ENCODE results near the gene ZCCHC2.

The ZCCHC2 gene

DNA sequence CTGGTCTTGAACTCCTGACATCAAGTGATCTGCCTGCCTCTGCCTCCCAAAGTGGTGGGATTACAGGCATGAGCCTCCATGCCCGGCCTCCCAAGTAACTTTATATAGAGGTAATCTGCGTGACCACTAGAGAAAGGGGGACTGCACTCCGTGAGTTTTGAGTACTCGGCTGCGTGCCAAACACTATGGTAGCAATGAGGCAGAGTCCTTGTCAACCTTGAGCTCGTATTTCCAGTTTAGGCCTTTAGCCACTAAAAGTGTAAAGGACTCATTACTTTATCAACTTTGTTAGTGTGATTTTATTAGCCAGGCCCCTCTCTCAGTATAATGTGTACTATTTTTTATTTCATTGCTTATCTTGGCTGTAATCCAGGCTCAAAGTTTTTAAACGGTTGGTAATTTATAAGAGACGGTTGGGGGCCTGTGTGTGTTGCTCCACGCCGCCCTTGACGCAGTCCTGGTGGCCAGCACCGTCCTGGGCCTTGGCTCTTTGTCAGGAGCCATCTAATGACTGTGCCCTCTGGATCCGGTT, 56.2 kb downstream of the ZCCHC2 start:
- DNase-seq (ENCODE audit: low spot score) = no peak

DNA sequence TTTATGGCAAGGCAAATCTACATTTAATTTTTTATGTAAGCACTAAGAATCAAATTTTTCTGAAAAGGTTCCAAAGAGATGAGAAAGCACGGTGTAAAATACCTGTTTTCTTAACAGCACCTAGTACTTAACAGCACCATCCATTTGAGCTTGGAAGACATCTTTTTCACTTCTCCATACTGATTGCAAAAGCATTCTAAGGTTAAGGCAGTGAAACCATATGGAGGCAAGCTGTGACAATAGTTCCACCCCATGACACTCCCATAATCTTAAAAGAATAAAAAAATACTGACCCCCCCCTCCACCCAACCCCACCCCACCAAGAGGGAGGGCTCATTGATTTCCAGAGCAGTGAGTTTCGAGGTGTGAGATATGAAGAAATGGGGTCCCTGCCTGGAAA, 60.6 kb downstream of the ZCCHC2 start:
- no peak for DNase-seq (ENCODE audit: low spot score)

DNA sequence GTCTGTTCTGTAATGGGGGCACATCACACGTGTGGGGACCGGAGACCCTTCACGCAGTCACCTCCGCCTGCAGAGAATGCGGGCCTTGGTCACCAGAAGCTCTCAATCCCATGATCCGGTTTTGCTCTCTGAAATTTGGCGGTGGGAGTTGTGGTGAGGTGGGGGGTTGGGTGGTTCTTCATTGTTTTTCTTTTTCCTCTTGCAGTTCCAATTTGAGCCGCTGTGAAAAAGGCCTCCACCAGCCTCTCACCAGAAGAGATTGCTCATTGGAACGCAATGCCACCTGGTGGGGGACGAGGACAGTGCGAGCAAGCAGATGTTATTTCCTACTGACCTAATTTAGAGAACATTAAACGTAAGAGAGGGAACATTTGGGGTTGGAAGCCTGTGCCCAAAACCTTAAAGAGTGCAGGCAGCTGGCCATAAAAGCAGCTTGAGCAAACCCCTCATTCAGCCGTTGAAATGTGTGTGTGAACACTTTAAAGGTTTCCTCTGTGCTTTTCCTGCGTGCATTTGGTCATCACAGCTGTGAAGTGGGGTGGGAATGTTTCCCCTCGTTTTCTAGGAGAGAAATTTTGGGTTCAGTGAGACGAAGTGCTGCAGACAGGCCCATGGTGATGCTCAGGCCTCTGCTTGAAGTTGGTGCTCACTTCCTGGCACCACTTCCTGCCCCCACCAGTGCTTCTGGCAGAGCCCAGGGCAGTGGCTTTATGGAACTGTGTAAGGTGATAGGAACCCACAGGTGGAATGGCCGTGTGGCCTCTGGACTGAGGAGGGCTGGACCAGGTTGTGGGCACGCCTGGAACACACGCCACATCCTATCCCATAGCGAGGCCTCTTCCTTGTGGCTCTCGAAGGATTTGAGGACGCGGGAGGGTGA, 61.7 kb downstream of the ZCCHC2 start:
- peak; percentile 90 for DNase-seq (ENCODE audit: low spot score)

DNA sequence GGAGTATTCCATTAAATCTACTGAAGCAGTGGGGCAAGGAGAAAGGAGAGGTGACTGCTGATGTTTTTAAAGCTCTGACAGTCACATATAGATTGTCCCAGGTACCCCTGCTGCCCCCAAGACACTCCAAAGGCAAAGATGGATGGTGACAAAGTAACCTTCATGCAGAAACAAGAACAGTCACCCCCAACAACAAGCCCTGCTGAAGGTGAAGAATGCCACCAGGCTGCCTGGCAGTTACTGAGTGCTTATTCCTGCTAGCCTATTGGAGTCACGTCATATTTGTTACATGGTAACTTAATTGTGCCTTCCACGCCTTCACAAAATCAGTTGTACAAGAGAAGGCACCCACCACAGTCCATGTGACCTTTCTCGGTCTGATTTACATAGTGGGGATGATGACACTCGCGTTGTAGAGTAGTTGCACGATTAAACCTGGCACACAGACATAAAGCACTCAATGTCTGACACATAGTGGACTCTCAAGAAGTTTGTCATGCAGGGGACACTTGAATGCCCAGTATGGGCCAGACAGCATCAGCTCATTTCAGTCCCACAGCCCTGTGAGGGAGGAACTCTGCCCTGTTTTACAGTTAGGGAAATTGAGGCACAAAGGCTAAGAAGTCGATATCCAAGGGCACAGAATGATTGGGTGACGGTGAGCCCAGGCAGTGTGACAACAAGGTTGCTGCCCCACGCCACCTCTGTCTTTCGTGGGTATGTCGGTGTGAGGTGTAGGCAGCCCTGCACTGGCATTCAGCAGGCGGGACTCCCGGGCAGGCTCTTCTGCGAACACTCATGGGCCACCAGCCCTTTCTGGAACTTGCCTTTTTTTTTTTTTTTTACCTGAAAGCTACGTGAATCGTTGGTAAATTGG, 62.7 kb downstream of the ZCCHC2 start:
- no peak for DNase-seq (ENCODE audit: low spot score)

DNA sequence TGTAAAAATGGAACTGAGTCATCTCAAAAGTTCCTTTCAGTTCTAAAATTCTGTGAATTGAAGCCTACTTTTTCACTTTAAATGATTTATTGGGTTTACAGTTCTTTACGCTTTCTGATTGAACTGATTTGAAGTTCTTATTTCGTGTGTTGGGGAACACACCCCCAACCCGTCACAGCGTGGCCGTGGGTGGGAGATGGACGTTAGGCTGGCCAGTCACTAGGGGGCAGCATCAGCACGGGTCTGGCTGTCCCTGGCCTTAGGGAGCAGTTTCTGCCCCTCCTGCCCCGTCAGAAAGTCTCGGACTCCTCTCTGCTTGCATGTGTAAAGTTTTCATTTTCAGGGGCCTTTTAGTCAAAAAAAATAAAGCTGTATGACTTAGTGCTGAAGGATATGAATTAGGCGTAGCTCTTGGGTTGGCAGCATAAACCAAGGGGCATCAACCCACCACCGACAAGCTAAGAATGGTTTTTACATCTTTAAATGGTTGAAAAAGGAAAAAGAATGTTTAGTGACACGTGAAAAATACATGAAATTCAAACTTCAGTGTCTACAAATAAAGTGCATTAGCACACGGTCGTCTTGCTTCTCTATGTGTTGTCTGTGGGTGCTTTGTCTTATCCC, 63.4 kb downstream of the ZCCHC2 start:
- peak; percentile 81 for DNase-seq (ENCODE audit: low spot score)

DNA sequence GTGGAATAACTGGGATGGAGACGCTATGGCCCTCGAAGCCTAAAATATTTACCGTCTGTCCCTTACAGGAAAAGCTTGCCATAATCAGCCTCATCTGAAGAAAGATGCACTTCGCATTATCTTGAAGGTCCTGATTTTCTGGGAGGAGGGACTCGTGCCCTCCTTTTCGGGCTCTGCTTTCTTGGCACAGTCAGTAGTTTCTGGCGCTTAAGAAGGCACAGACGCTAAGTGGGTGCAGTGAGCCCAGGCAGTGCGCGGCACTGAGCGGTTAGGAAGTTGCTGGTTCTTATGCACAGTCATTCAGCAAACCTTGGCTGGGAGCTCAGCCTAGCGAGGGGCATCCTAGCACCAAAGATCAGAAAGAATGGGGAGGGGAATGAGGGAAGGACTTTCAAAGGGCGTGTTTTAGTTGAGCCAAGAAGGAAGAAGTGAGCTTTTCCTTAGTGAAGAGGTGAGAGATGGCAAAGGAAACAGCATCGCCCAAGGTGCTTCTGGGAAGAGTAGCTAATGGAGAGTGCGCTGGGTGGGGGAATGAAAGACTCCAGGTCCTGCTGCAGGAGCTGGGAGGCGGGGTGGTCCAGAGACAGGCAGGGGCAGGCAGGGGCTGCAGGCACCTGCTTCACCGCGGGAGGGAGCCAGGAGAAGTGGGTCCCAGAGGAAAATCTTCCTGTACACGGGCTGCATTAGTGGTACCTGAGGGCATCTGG, 64.1 kb downstream of the ZCCHC2 start:
- no peak for DNase-seq (ENCODE audit: low spot score)

DNA sequence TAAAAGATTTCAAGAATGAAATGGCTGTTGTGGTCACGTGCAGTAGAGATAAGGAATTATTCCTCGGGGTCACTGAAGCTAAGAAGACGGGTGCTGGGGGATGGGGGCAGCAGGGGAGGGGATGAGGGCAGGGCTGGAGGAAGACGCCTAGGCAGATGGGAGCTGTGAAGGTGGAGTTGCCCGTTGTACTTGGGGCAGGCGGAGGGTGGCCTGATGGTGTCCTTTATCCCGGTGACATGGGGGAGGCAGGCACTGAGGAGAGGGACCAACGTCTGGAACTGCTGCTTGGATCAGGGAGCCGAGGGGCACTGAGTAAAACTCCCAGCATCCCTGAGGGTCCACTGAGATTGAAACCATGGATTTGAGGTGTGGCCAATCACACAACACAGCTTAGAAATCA, 64.9 kb downstream of the ZCCHC2 start:
- no peak for DNase-seq (ENCODE audit: low spot score)

DNA sequence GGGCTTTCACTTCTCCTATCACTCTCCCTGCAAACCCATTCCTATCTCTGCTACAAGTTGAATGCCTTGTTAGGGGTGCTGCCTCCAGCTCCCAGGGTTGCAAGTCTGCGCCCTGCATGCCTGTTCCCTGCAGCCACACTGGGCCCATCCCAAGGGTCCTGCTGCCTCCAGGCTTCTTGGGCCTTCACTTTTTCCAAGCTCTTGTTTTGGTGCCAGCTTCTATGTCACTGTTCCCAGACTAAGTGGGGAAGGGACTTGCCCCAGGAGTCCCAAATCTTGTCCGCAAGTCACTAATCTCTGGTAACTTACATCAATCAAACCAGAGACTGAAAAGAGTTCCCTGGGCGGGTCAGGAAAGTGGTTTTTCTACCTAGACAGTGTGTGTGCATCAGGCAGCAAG, 65.4 kb downstream of the ZCCHC2 start:
- no peak for DNase-seq (ENCODE audit: low spot score)

DNA sequence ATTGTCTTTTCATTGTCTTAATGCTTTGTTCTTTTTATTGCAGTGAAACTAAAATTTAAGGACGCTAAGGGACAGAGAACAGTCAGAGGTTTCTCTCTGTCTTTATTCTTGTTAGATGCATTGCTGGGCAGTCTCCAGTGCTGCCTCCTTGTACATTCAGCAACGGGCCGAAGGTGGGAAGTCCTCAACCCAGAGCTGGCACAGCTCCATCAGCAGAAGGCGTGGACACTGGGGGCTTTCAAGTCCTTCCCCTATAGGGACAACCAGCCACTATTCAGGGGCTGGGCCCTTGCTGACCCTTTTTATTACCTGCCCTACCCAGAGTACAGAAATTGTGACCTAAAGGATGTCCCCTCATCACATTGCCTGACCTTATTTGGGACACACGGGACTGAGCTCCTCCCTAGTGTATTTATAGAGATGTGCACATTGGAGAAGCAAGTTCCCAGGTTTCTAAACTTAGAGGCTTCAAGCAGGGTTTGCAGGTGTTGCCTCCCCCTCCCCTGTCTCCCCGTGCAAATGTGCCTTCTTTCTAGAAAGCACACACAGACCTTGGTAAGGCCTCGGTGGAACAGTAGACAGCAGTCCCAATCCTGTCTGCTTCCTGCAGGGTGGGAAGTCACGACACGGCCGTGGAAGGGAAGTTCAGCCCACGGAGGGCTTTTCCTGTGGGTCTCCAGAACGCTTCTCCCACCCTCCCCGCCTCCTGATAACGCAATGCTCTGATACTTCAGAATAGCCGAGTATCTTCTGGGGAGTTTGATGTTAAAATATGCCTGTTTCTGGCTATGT, 68.2 kb downstream of the ZCCHC2 start:
- DNase-seq (ENCODE audit: low spot score) = no peak

DNA sequence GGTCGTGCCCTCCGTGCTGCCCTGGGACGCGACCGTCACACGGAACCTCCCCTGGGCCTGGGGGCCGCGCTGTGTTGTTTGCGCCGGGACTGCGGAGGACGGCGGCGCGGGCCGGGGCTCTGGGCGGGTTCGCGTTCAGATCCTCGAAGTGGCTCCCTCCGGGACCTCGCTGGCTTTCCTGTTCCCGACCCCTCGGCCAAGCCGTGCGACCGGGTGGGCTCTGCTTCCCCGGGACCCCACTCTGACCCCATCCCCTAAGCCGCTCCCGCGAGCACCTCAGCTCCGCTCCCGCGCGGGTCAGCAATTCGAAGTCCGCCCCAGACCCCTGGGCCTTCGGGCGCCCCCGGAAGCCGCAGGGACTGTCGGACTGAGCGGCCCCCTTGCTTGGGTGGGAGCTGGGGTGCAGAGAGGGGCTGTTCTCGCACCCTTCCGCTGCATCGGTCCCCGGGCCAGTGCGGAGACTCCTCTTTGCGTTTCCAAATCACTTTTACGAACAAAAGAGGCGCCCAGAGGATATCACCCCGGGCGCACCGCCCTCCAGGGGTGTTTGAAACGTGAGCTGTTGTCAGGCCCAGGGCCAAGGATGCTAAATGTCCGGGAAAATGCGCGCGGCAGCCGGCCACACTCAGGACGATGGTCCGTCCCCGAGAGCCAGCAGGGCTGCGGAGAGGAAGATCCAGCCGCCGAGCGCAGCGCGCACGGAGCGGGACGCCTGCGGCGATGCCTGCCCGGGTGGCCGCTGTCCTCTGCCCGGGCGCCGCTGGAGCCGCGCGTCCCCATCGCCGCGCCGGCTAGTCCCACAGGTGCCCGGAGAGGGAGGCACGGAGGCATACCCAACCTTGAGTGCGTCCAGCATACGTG, 73.5 kb downstream of the ZCCHC2 start:
- no peak for DNase-seq (ENCODE audit: low spot score)

DNA sequence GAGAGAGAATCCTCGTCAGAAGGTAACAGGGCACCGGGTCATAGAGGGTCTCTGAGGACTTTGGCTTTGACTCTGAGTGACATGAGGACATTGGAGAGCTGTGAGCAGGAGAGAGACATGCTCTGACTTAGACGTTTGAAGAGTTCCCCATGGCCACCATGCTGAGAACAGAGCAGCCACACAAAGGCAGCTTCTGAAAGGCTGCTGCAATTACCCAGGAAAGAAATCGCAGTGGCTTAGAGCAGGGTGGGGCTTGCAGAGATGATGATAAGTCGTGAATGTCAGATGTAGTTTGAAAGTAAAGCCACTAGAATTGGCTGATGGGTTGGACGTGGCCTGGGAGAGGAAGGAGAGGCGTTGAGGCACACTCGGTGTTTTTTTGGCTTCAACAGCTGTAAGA, 79.0 kb downstream of the ZCCHC2 start:
- no peak for DNase-seq (ENCODE audit: low spot score)

DNA sequence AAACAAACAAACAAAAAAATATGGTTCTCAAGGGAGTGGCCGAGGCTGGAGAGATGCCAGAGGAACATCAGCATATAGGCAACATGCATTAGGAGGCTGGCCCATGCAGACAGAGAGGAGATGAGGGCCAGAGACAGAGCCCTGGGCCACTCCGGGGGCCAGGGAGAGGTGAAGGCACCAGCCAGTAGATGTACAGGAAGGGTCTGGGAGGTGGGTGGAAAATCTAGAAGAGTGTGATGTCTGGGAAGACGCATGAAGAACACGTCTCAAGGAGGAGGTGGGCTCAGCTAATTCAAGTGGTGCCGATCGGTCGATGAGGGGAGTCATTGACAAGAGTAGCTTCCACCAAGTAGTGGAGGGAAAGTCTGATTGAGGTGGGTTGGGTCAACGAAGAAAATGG, 79.9 kb downstream of the ZCCHC2 start:
- no peak for DNase-seq (ENCODE audit: low spot score)

DNA sequence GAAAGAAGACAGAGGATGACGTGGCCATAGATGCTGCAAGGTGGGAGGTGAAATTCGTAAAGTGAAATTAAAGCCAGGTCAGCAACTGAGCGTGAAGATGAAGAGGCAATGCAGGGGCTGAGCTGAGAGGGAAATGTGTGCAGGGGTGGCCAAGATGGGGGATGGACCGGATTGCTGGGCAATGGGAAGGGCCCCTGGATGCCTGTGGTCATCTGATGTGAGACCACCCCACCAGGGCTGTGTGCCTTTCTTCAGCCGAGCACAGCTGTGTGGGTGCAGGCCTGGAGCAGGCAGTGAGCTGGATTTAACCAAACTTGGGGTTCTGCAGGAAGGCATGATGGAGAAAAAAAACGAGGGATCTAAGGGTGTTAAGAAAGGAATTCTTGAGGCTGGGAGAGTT, 80.4 kb downstream of the ZCCHC2 start:
- DNase-seq (ENCODE audit: low spot score) = no peak

DNA sequence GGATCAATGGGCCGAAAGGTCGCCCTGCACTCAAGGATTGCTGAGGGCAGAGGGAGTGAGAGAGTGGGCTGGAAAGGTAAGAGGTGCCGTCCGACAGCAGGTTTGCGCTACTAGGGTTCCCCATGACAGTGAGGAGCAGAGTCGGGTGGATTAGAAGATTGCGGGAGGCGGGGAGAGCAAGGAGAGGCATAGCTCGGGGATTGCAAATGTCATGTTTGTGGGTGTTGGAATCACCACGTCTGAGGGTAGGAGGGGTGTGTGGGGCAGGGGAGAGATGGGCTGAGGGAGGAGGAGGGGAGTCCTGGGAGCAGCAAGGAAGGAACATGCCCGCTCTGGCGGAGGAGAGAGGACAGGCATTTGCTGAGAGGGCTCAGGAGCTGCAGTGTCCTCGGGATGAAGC, 81.2 kb downstream of the ZCCHC2 start:
- DNase-seq (ENCODE audit: low spot score) = no peak

DNA sequence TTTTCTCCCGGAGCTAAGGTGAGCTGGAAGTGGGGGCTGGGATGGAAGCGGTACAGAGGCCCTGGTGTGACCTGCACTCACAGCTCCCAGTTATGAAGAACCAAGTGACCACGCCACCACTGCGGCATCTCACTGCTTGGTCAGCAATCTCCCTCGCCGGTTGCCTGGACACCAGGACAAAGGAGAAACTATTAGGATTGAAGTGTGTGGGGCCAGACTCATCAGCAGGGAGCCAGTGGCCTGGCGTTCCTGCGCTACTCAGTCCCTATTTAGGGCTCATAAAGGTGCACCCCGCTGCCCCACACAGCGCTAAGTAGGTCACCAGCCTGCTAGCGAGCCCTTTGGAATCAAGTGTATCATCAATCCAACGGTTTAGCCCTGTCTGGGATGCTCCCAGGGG, 82.9 kb downstream of the ZCCHC2 start:
- no peak for DNase-seq (ENCODE audit: low spot score)

DNA sequence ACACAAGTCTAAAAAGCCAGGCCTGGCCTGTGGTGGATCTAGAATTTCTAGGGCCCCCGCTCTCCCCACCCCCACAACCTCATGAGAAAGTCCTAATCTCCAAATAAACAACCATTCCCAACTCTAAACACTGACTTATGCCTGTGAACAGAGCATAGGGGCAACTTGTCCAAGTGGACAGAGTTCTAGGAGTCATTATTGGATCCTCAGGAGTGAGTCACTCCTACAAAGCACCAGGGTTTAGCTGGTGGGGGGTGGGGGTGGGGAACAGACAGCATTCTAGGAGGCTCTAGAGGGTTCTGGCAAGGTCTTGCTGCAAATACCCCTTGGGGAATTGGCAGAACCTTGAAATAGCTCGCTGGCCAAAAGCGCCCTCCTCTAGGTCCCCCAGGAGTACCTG, 83.3 kb downstream of the ZCCHC2 start:
- DNase-seq (ENCODE audit: low spot score) = no peak

DNA sequence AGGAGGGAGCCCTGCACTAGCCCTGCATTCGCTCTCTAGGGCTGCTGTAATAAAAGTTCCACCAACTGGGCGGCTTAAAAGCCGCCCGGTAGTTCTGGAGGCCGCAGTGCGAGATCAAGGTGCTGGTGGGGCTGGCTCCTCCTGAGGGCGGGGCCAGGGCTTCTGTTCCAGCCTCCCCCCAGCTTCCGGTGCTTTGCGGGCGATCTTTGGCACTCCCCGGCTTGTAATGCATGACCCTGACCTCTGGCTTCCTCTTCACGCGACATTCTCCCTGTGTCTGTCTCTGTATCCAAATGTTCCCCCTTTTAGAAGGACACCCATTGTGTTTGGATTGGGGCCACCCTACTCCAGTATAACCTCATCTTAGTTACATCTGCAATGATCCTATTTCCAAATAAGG, 84.5 kb downstream of the ZCCHC2 start:
- no peak for DNase-seq (ENCODE audit: low spot score)

DNA sequence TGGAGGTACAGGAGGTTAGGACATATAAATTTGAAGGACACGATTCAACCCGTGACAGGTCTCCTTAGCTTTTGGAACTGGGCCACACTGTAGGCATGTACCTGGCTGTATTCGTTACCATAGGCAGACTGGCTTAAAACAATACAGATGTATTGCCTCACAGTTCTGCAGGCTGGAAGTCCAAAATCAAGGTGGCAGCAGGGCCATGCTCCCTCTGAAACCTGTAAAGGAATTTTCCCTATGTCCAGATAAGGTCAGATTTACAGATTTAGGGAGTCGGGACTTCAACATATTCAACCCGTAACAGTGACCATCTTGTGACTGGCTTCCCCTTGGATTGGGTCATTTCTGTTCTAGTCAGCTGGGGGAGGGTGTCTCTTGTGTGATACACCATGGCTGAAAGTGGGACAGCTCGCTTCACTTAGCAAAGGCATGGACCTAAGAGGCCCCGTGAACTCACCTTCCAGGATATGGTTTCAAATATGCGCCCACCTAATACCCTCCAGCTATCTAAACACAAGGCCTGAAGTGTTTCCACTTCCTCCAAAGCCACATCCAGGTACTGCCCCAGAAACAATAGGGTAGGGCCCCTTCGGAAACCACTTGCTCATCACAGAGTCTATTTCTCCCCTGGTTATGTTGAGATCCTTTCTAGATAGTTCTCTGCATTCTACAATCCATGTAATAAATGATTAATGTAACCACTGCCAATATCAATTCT, 85.0 kb downstream of the ZCCHC2 start:
- no peak for DNase-seq (ENCODE audit: low spot score)

DNA sequence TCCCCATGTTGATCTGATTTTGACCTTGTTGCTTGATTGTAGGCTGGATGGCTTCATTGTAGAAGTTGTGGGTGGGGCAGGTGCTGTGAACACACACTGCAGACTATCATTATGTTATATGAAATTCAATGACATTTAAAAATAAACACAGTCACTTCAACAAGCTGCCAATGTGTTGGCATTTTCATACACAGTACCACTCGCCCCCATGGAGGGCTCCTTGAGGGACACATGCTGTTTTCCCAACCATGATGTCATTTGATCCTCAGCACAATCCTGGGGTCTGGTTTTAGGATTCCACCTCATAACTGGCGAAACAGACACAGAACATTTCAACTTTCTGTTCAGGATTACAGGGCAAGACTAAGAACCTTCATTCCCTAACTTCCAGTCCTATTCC, 86.9 kb downstream of the ZCCHC2 start:
- DNase-seq (ENCODE audit: low spot score) = no peak

DNA sequence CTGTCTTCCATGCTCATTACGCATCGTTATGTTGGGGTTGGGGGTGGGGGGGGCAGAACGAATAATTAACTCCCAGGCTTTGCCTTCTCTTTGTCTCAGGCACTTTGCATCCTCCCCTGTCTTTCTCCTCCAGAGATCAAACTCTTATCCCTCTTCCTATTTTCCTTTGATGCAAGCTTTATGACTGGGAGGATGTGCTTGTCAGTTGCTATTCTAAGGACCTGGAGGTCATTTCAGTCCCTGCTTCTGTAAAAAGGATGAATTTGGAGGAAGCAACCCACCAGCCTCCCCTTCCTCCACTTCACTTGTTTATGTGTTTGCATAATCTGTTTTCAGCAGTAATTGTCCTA, 87.5 kb downstream of the ZCCHC2 start:
- no peak for DNase-seq (ENCODE audit: low spot score)
